HG02588 (cell line): ENCODE measurements around the gene STXBP6.
"Not testable (repeated sequence)": the region's sequence is repeated elsewhere in the genome, so short reads cannot be mapped to it uniquely, and the experiment has no call there.

Source experiments
- ATAC-seq: cut with Tn5 transposase; IDR thresholded peaks from one replicate; pipeline ENCODE4 v1.9.1; 2021; ENCODE audit warnings: mild to moderate bottlenecking, moderate library complexity; ENCODE audit not compliant: unreplicated experiment

The STXBP6 gene

DNA sequence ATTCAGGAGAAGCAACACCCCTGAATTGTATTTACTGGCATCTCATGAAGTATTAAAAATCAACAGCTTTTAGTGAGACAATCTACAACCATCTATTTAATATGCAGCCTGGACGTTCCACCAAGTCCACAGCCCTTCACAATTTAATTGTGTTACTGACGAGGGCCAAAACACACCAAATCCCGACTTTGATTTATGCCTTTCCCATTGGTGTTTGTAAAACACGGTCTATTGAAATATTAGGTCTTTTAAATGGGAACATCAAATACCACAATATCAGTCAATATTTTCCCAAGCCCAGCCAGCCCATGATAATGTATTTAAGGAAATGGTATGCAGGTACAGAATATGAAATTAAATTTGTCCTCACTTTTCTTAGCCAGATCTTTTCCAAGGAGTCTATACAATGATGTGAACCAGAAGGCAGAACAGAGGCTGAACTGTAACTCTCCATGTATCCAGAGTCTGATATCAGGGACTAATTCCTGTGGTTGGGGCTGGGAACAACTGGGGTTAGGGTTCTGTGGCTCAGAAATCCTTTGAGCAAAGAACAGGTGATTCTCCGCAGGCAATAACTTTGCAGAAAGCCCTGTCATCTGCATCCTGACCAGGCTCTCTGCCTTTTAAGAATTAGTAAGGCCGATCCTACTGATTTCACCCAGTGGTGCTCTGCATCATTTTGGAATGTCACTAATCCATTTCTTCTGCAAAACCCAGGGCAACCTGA, 236.7 kb downstream of the STXBP6 start:
- no peak for ATAC-seq

DNA sequence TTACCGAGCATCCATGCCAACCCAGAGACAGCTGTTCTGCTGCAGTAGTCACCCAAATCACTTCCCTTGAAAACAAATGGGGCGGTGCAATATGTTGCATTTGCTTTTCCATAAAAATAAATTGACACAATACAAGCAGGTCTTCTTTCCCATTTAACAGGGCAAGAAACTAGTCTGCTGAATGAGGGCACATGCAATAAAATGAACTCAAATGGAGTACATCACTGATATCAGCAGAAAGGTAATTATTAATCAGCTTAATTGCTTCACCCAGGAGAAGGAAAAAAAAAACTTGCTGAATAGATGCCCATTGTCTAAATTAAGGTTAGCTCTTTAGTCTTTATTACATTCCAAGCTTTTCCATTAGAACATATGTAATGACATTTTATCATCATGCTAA, 240.8 kb downstream of the STXBP6 start:
- no peak for ATAC-seq

- no peak for ATAC-seq
Observed at GRCh38 chr14:24808412-24808811, 241.5 kb downstream of the STXBP6 start.

DNA sequence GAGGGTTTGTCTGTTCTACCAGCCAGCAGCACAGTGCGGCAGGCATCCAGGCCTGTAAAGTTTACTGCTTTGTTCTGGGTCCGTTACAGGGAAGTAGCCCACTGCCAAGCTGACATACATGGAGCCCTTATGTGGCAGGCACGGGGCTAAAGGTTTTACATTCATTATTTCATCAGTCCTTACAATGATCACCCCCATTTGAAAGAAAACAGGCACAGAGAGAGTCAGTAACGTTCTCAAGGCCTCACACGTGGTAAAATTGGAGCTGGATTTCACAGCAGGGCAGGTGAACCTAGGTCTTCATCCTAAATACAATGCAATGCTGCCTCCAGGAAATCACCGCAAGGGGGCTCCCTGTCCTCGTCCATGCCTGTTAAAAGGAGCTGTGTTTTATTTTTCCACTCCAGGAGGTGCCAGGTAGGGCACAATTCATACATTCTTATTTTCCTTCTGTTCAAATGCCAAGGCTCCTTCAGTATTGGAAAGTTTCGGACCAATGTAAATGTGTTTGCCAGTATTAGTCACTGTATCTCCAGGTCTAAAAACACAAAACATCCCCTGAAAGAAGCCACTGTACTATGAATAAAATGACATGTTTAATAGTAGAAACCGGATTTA, 243.8 kb downstream of the STXBP6 start:
- ATAC-seq, result no peak

DNA sequence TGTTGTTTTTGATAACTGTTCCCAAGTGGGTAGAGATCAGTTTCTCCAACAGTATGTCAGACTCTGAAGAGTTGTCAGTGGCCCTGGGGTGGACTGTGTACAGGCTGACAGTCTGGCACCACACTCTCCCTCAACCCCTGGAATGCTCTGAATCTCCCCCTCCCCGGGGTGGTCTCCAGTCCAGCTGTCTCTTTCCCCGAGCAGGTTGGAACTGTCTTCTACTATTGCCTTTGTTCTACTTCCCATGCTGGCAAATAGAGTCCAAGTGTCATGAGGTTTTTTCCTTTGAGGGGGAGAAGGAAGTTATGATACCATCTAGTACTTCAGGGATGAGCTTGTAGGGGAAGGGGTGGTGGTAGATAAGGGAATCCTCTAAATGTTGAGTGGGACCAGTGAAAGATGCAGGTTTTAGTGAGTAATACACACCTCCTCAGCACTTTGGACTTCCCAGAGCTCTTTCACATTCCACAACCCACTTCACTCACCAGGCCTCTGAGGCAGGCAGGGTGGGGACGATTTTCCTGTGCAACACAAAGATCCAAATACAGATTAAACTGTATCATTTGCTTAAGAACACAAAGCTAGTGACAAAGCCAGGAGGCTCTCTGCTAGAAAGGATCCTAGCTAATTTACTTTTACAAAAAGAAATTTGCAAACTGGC, 245.3 kb downstream of the STXBP6 start:
- ATAC-seq, result no peak

DNA sequence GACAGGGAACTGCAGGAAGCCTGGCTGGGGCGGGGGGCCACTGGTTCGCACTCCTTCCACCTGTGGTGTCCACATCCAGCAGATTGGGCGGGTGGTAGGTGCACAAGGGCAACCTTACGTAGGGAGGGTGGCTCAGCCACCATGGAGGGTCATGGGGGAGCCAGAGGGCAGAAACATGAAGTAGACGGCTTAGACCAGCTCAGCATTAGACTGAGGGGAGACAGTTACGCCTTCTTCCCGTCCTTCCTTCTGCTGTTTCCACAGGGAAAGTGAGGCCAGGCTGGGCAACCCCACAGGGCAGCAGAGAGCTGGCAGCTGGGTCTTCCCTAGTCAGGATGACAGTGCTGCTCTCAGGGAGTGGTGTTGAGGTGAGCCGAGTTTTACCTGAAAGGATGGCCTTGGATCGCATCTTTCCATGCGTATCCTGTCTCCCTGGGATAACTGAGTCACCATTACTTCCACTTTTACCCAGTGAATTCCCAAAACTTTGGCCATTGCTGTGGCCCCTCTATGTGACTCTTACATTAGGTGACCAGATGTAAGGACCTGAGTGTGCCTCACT, 245.9 kb downstream of the STXBP6 start:
- no peak for ATAC-seq

DNA sequence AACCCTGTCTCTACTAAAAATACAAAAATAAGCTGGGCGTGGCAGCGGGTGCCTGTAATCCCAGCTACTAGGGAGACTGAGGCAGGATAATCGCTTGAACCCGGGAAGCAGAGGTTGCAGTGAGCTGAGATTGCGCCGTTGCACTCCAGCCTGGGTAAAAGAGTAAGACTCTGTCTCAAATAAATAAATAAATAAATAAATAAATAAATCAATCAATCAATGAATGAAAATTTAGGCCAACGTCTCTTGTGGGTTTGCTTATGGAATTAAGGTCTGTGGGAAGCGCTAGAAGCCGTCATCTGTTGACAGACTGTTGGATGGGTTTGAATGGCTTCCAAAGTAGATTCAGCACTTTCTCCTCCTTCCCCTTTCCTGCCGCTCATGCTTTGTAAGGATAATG, 246.5 kb downstream of the STXBP6 start:
- not testable (repeated sequence) for ATAC-seq

- no peak for ATAC-seq
Observed at GRCh38 chr14:24802236-24802635, 247.7 kb downstream of the STXBP6 start.

DNA sequence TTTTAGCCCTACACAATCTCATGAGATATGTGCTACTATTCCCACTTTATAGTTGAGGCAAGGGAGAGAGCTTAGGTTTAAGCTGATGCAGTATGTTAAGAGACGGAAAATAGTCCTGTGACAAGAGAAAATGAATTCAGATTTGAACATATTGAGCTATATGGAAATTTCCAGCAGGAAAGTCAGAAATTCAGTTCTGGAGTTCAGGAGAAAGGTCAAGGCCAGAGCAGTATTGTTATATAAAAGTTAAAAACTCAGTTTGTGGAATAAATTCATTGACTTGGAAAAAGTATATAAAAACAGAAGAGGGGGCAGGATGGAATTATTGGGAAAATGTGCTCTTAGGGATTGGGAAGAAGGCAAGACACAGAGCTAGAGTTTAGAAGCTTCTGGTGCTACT, 248.9 kb downstream of the STXBP6 start:
- ATAC-seq, result no peak

DNA sequence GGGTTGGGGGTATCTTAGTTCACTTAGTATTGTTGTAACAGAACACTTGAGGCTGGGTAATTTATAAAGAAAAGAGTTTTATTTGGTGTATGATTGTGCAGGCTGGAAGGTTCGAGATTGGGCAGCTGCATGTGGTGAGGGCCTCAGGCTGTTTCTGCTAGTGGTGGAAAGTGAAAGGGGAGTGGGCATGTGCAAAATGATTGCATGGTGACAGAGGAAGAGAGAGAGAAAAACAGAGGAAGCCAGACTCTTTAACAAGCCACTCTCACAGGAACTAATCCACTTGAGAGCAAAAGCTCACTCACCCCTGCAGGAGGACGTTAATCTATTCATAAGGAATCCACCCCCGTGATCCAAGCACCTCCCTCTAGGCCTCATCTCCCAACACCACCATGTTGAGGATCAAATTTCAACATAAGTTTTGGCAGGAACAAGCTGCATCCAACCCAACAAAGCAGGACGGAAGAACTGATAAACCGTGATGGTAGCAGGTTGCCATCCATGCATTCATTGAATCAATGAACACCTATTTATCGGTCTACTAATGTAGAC, 251.0 kb downstream of the STXBP6 start:
- ATAC-seq, result peak; percentile 64

DNA sequence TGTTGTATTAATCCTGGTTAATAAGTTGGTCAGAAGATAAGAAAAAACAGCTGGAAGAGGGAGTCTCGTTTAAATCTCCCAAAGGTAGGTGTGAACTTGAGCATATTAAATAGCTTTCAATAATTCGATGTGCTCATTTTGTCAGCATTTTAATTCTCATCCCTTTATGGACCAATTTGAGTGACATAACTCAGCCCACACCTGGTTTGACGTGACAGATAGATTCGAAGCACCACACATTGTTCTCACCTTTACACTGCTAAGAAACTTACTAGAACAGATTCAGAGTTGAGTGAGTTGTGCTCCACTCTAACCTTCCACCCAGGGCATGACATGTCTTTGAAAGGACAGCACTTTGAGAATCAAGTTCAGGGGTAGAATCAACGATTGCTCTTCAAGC, 254.5 kb downstream of the STXBP6 start:
- ATAC-seq, result no peak

DNA sequence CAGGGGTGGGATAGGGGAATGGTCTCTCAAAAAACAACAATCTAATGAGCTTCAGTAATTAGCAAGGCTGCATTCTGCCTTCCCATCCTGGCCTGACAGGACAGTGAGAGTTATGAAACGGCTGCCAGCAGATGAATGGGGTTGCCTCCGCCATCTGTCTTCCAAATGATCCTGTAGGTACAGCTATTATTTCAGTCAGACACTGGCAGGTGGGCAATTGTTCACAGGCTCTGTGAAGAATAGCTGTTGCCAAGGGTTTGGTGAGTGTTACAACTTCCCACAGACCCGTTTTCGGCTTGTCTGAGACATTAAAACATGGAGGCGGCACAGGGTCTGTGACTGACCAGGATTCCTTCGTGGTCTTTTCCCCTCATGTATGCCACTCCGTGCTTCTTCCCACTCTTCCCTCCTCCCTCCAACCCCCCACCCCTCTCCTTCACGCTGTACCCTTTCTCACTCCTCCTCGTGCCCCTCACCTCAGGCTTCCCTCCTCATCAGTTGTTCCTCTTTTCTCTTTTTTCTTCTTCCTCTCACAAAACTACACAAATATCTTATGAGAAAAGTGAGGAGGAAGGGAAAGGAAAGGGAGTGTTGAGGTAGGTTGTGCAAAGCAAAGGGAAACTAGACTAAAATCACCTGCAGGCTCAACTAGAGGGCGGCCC, 255.2 kb downstream of the STXBP6 start:
- no peak for ATAC-seq

DNA sequence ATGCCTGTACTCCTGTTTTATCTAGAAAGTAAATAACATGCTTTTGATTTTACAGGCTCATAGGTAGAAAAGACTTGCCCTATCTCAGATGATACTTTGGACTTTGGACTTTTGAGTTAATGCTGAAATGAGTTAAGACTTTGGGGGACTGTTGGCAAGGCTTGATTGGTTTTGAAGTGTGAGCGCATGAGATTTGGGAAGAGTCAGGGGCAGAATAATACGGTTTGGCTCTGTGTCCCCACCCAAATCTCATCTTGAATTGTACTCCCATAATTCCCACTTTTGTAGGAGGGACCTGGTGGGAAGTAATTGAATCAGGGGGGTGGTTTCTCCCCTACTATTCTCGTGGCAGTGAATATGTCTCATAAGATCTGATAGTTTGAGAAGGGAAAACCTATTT, 259.8 kb downstream of the STXBP6 start:
- no peak for ATAC-seq

- ATAC-seq, result no peak
Observed at GRCh38 chr14:24789378-24789884, 260.5 kb downstream of the STXBP6 start.

DNA sequence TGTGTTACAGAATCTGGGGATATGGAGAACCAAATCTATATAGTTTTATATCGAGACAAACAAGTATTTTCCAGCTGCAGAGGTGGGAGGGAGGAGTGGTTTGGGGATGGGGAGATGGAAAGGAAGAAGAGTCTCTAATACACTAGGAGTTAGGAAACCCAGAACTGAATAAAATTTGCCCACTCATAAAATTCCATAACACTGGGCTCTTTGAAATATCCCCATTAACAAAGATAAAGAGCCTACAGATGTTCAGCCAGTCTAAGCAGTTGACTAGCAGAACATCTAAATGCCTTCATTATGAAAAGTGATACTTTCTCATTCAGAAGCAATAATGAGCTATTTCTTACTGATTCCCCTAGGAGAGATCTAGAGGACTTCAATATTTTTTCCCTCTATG, 264.2 kb downstream of the STXBP6 start:
- no peak for ATAC-seq

GRCh38 chr14:24784981-24785380, 265.0 kb downstream of the STXBP6 start:
- ATAC-seq, result no peak

DNA sequence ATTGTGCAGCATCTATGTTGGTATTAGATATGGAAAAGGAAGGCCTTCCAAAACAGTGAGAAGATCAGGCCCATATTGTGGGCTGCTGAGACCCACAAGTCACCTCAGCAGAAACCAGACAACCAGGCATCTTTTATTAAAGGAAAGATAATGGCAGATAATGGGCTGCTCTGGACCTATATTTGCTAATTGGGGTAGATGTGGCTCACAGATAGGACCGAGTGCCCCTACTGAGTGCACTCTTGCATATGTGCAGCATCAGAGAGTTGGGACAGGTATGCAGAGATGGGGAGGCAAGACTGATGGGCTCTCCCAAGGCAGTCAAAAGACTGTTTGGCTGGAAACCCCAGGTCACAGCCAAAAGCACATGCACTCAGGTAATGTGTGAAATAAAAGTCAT, 266.2 kb downstream of the STXBP6 start:
- ATAC-seq, result no peak

GRCh38 chr14:24780281-24780680, 269.7 kb downstream of the STXBP6 start:
- no peak for ATAC-seq

GRCh38 chr14:24777678-24778077, 272.3 kb downstream of the STXBP6 start:
- ATAC-seq, result no peak

GRCh38 chr14:24775950-24776349, 274.0 kb downstream of the STXBP6 start:
- no peak for ATAC-seq
